Osteoblast (primary cell): ENCODE data around the gene RANBP17. TPM values are rescaled to one million over a fixed set of nuclear protein-coding genes. Genes with fewer than 3 reads are reported as not detected.

Source experiments
- DNase-seq: peaks from one replicate; pipeline ENCODE4 v3.0.0; 2011; ENCODE audit warnings: low spot score, mixed read lengths; ENCODE audit not compliant: insufficient read length; ENCODE audit errors: missing footprints
- H2AFZ ChIP-seq: 2 replicates; pipeline ENCODE4 v1.6.0; 2011; ENCODE audit warnings: mild to moderate bottlenecking, low read length
- H3K27ac ChIP-seq: 2 replicates; pipeline ENCODE4 v1.5.1; 2011; ENCODE audit warnings: mild to moderate bottlenecking, low read depth, low read length, moderate library complexity
- H3K27me3 ChIP-seq: 2 replicates; pipeline ENCODE4 v1.6.0; 2012; ENCODE audit warnings: mild to moderate bottlenecking, control low read depth, inconsistent platforms, low read length, moderate library complexity; ENCODE audit not compliant: insufficient read depth
- H3K36me3 ChIP-seq: 2 replicates; pipeline ENCODE4 v1.5.1; 2011; ENCODE audit warnings: mild to moderate bottlenecking, low read length, control low read depth, moderate library complexity; ENCODE audit not compliant: insufficient read depth
- H3K4me1 ChIP-seq: 2 replicates; pipeline ENCODE4 v1.5.1; 2011; ENCODE audit warnings: mild to moderate bottlenecking, low read length, control low read depth, moderate library complexity; ENCODE audit not compliant: insufficient read depth
- H3K4me2 ChIP-seq: 2 replicates; pipeline ENCODE4 v1.6.0; 2011; ENCODE audit warnings: mild to moderate bottlenecking, low read length; ENCODE audit not compliant: insufficient read depth
- H3K4me3 ChIP-seq: fragments of 200-600 bp; sonication (generic); 3 replicates; pipeline ENCODE4 v1.5.1; 2012; ENCODE audit warnings: mild to moderate bottlenecking, low read length, inconsistent platforms; ENCODE audit not compliant: insufficient read depth
- H3K79me2 ChIP-seq: 2 replicates; pipeline ENCODE4 v1.6.0; 2012; ENCODE audit warnings: mild to moderate bottlenecking, low read length, control low read depth, inconsistent platforms; ENCODE audit not compliant: insufficient read depth
- H3K9me3 ChIP-seq: 2 replicates; pipeline ENCODE4 v1.5.1; 2011; ENCODE audit warnings: low read depth, low read length, control low read depth
- H4K20me1 ChIP-seq: 2 replicates; pipeline ENCODE4 v1.6.0; 2012; ENCODE audit warnings: mild to moderate bottlenecking, low read length, control low read depth; ENCODE audit not compliant: insufficient read depth
- total RNA-seq: library from RNA; depleted of rRNA; stranded (reverse); fragments of >200 nt; gene quantifications from 2 replicates; pipeline ENCODE4 v1.2.3, GENCODE V29; 2012
- TF ChIP-seq, protein P1 (sequence below): IDR thresholded peaks from 2 replicates; pipeline ENCODE4 v1.5.1; 2011; ENCODE audit warnings: mild to moderate bottlenecking, low read depth, low read length, moderate library complexity; ENCODE audit errors: extremely low read depth

Gene RANBP17
- total RNA-seq, 1 donor, result 4.0 TPM

GRCh38 chr5:171139227-171139626, 277.4 kb downstream of the RANBP17 start:
- Histone ChIP-seq H3K4me2 (no peak overlapping the region), H4K20me1 (no peaks in the 10 kb centered on the region), H3K36me3 (no peaks in the 10 kb centered on the region), H3K9me3 (no peaks in the 10 kb centered on the region), H3K4me1 (peaks cover 7% of the 10 kb centered on the region), H3K27me3 (no peaks in the 10 kb centered on the region), H3K27ac (no peak overlapping the region), H3K79me2 (no peaks in the 10 kb centered on the region), H2AFZ (no peak overlapping the region), H3K4me3 (no peak overlapping the region)
- TF ChIP-seq, protein P1, sequence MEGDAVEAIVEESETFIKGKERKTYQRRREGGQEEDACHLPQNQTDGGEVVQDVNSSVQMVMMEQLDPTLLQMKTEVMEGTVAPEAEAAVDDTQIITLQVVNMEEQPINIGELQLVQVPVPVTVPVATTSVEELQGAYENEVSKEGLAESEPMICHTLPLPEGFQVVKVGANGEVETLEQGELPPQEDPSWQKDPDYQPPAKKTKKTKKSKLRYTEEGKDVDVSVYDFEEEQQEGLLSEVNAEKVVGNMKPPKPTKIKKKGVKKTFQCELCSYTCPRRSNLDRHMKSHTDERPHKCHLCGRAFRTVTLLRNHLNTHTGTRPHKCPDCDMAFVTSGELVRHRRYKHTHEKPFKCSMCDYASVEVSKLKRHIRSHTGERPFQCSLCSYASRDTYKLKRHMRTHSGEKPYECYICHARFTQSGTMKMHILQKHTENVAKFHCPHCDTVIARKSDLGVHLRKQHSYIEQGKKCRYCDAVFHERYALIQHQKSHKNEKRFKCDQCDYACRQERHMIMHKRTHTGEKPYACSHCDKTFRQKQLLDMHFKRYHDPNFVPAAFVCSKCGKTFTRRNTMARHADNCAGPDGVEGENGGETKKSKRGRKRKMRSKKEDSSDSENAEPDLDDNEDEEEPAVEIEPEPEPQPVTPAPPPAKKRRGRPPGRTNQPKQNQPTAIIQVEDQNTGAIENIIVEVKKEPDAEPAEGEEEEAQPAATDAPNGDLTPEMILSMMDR, result no peak
- DNase-seq, result no peak

- Histone ChIP-seq H3K27ac (no peak overlapping the region), H3K4me1 (peaks cover 7% of the 10 kb centered on the region), H3K36me3 (no peaks in the 10 kb centered on the region), H3K4me3 (no peak overlapping the region), H3K27me3 (no peaks in the 10 kb centered on the region), H2AFZ (no peak overlapping the region), H3K79me2 (no peaks in the 10 kb centered on the region), H4K20me1 (no peaks in the 10 kb centered on the region), H3K4me2 (no peak overlapping the region), H3K9me3 (no peaks in the 10 kb centered on the region)
- no peak for DNase-seq
- TF ChIP-seq, protein P1, result no peak
Observed at GRCh38 chr5:171142617-171143016, 280.8 kb downstream of the RANBP17 start.

- TF ChIP-seq, protein P1, result no peak
- Histone ChIP-seq H3K4me3 (no peak overlapping the region), H3K9me3 (no peaks in the 10 kb centered on the region)
Observed at GRCh38 chr5:171143171-171143570, 281.4 kb downstream of the RANBP17 start.

DNA sequence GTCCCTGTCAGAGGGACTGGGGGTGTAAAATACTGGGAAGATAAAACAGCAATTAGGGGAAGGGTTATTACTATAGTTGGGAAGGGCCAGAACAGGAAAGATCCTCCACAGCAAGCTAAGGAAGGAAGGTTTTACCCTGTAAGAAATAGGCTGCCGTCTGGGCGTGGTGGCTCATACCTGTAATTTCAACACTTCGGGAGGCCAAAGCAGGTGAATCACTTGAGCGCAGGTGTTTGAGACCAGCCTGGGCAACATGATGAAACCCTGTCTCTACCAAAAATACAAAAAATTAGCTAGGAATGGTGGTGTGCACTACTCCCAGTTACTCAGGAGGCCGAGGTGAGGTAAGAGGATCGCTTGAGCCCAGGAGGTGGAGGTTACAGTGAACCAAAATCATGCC, 282.1 kb downstream of the RANBP17 start:
- no peak overlapping the region for H3K4me3 ChIP-seq
- H3K4me1 ChIP-seq, result no peaks in the 10 kb centered on the region
- no peaks in the 10 kb centered on the region for H3K9me3 ChIP-seq
- no peaks in the 10 kb centered on the region for H4K20me1 ChIP-seq
- no peak overlapping the region for H3K27ac ChIP-seq
- H3K27me3 ChIP-seq, result no peaks in the 10 kb centered on the region
- DNase-seq, result no peak
- no peaks in the 10 kb centered on the region for H3K79me2 ChIP-seq
- TF ChIP-seq, protein P1, result no peak
- no peak overlapping the region for H2AFZ ChIP-seq
- no peak overlapping the region for H3K4me2 ChIP-seq
- H3K36me3 ChIP-seq, result no peaks in the 10 kb centered on the region

More at GRCh38 chr5:171143171-171143570, 281.4 kb downstream of the RANBP17 start:
- Histone ChIP-seq H3K27me3 (no peaks in the 10 kb centered on the region), H3K27ac (no peak overlapping the region), H2AFZ (no peak overlapping the region), H3K36me3 (no peaks in the 10 kb centered on the region), H3K4me1 (peaks cover 3% of the 10 kb centered on the region), H4K20me1 (no peaks in the 10 kb centered on the region), H3K79me2 (no peaks in the 10 kb centered on the region), H3K4me2 (no peak overlapping the region)
- DNase-seq, result no peak
